Bone marrow (tissue), 2 donors: ENCODE results near the gene ARL5B.
"Not testable (repeated sequence)": the region's sequence is repeated elsewhere in the genome, so short reads cannot be mapped to it uniquely, and the experiment has no call there.

ENCODE experiments used
- DNase-seq, 2 donors: peaks; one replicate each; lab custom pipeline; 2025; lab: John Stamatoyannopoulos, UW

Gene ARL5B

GRCh38 chr10:18659125-18659818 lies at the start of gene ARL5B:
Gene ARL5B (plus strand): TSS chr10:18659431. CDS start chr10:18659638, 207 bp downstream.
- peak; percentile 87 to 88 for DNase-seq

- DNase-seq: no peak
Observed at GRCh38 chr10:18610517-18610916, 48.7 kb upstream of the ARL5B start.

- no peak for DNase-seq
Observed at GRCh38 chr10:18611168-18611567, 48.1 kb upstream of the ARL5B start.

- no peak for DNase-seq
Observed at GRCh38 chr10:18615618-18616017, 43.6 kb upstream of the ARL5B start.

GRCh38 chr10:18616337-18616736 lies 42.9 kb upstream of the ARL5B start:
- no peak for DNase-seq

GRCh38 chr10:18619016-18619415 lies 40.2 kb upstream of the ARL5B start:
- no peak for DNase-seq

GRCh38 chr10:18620856-18621255 lies 38.4 kb upstream of the ARL5B start:
- no peak for DNase-seq

- not testable (repeated sequence) for DNase-seq
Observed at GRCh38 chr10:18623671-18624070, 35.6 kb upstream of the ARL5B start.

GRCh38 chr10:18625886-18626285 lies 33.3 kb upstream of the ARL5B start:
- no peak for DNase-seq

- peak in 1 of 2 donors; percentile 10 for DNase-seq
Observed at GRCh38 chr10:18627452-18628018, 31.7 kb upstream of the ARL5B start.

- DNase-seq: not testable (repeated sequence)
Observed at GRCh38 chr10:18632500-18632899, 26.7 kb upstream of the ARL5B start.

- no peak for DNase-seq
Observed at GRCh38 chr10:18635995-18636394, 23.2 kb upstream of the ARL5B start.

- not testable (repeated sequence) for DNase-seq
Observed at GRCh38 chr10:18637400-18637799, 21.8 kb upstream of the ARL5B start.

GRCh38 chr10:18639719-18640118 lies 19.5 kb upstream of the ARL5B start:
- DNase-seq: not testable (repeated sequence)

GRCh38 chr10:18647151-18647550 lies 12.1 kb upstream of the ARL5B start:
- DNase-seq: no peak

- DNase-seq: no peak
Observed at GRCh38 chr10:18647945-18648344, 11.3 kb upstream of the ARL5B start.

GRCh38 chr10:18649364-18649959 lies 9.8 kb upstream of the ARL5B start:
- DNase-seq: no peak

- DNase-seq: no peak
Observed at GRCh38 chr10:18650404-18650997, 8.7 kb upstream of the ARL5B start.

GRCh38 chr10:18651324-18652007 lies 7.8 kb upstream of the ARL5B start, which contains the start of gene NSUN6:
Gene NSUN6 (minus strand): TSS chr10:18651587. CDS start chr10:18651203, 384 bp downstream.
- peak; percentile 83 to 84 for DNase-seq

- DNase-seq: no peak
Observed at GRCh38 chr10:18653112-18653511, 6.1 kb upstream of the ARL5B start.

- DNase-seq: no peak
Observed at GRCh38 chr10:18656724-18657123, 2.5 kb upstream of the ARL5B start.
